ENCODE results near the gene NOC2L.

GRCh38 chr1:942864-943533 lies 16.1 kb downstream of the NOC2L start:
- TF ChIP-seq MAX (IDR thresholded peaks at IDR 0.05), result no peak
- TF ChIP-seq FOXM1 (IDR thresholded peaks at IDR 0.05; ENCODE audit: borderline replicate concordance, low read depth), result no peak
- TF ChIP-seq YY1 (IDR thresholded peaks at IDR 0.05; ENCODE audit: low read depth), result no peak
- no peak for TF ChIP-seq TAF1 (IDR thresholded peaks at IDR 0.05; ENCODE audit: low read depth)
- no peak for TF ChIP-seq EGR1 (IDR thresholded peaks at IDR 0.05)
- TF ChIP-seq REST (IDR thresholded peaks at IDR 0.05; ENCODE audit: low read depth), result no peak
- TF ChIP-seq NFIC (IDR thresholded peaks at IDR 0.05), result no peak
- no peak for TF ChIP-seq CEBPB (IDR thresholded peaks at IDR 0.05)
- TF ChIP-seq CREB1 (IDR thresholded peaks at IDR 0.05; ENCODE audit: low read depth), result no peak
- TF ChIP-seq ZBTB7A (IDR thresholded peaks at IDR 0.05; ENCODE audit: low read depth), result no peak
- TF ChIP-seq EP300 (IDR thresholded peaks at IDR 0.05; ENCODE audit: borderline replicate concordance), result no peak
